ENCODE data around the gene ANP32A. TPM values are rescaled to one million over a fixed set of nuclear protein-coding genes. Genes with fewer than 3 reads are reported as not detected.

Gene ANP32A
- total and polyA plus RNA-seq, 4 experiments from 2014 or later: 52.7 to 134 (median 99.1) TPM

GRCh38 chr15:68795298-68795848 lies 25.3 kb downstream of the ANP32A start:
- Histone ChIP-seq H3K9me3 (ENCODE audit: control insufficient read depth in 1 of 2, low read length in 2 of 2) (no peaks in the 10 kb centered on the region), H3K4me1 (ENCODE audit: insufficient read depth, low read length) (peaks cover 100% of the 10 kb centered on the region), H3K4me3 (ENCODE audit: low read length in 2 of 2) (no peak overlapping the region), H3K27ac (ENCODE audit: low read depth, low read length) (peak overlapping the region; percentile 32), H3K27me3 (ENCODE audit: insufficient read depth, low read length) (no peaks in the 10 kb centered on the region), H3K36me3 (ENCODE audit: insufficient read depth, low read length) (no peaks in the 10 kb centered on the region)
- intact Hi-C loops (cut with micrococcal nuclease): loop anchor here (1.0 kb wide), 1 partner anchor 22 kb away; no protein-coding TSS in a partner anchor
- peak; percentile 57 to 82 (median 62) for DNase-seq
- Mint-ChIP-seq H3K27me3 (no peaks in the 10 kb centered on the region), H3K4me1 (peaks cover 71 to 99% (median 89%) of the 10 kb centered on the region in 4 donors), H3K36me3 (peaks cover 3 to 23% of the 10 kb centered on the region in 2 donors), H3K4me3 (peak overlapping the region; percentile 2 to 80 (median 70)), H3K9me3 (peaks cover 0 to 1% (median 0%) of the 10 kb centered on the region in 8 donors), H3K27ac (peak overlapping the region; percentile 73 to 91 (median 85))
- ChIA-PET CTCF (ENCODE audit: partially characterized antibody) (interaction anchor here (0.7 to 3.0 kb wide), 8 partner anchors 9 to 245 kb away, joined by 3 to 27 read pairs (median 7); no protein-coding TSS in a partner anchor), POLR2A (ENCODE audit: partially characterized antibody) (interaction anchor here (0.6 to 6.0 kb wide), 5 partner anchors 11 to 42 kb away, joined by 3 to 92 read pairs (median 3); partner anchors contain the start of gene ANP32A)

- Histone ChIP-seq H3K27ac (ENCODE audit: low read depth, low read length) (peak overlapping the region; percentile 22), H3K36me3 (ENCODE audit: insufficient read depth, low read length) (no peaks in the 10 kb centered on the region), H3K4me3 (ENCODE audit: low read length in 2 of 2) (no peak overlapping the region), H3K9me3 (ENCODE audit: control insufficient read depth in 1 of 2, low read length in 2 of 2) (no peaks in the 10 kb centered on the region), H3K4me1 (ENCODE audit: insufficient read depth, low read length) (peaks cover 99% of the 10 kb centered on the region), H3K27me3 (ENCODE audit: insufficient read depth, low read length) (no peaks in the 10 kb centered on the region)
- H3K9me3 Mint-ChIP-seq: peaks cover 0 to 1% (median 0%) of the 10 kb centered on the region in 8 donors
- H3K4me3 Mint-ChIP-seq: peak overlapping the region; percentile 65 to 80 (median 74)
- H3K27ac Mint-ChIP-seq: peak overlapping the region; percentile 73 to 91 (median 85)
- intact Hi-C loops (cut with micrococcal nuclease): loop anchor here (1.0 kb wide), 1 partner anchor 22 kb away; no protein-coding TSS in a partner anchor
- H3K36me3 Mint-ChIP-seq: peaks cover 3 to 20% of the 10 kb centered on the region in 2 donors
- CTCF ChIA-PET (ENCODE audit: partially characterized antibody): interaction anchor here (0.7 to 3.0 kb wide), 8 partner anchors 10 to 245 kb away, joined by 3 to 27 read pairs (median 7); no protein-coding TSS in a partner anchor
- H3K4me1 Mint-ChIP-seq: peaks cover 67 to 99% (median 87%) of the 10 kb centered on the region in 4 donors
- POLR2A ChIA-PET (ENCODE audit: partially characterized antibody): interaction anchor here (0.6 to 6.0 kb wide), 6 partner anchors 11 to 42 kb away, joined by 3 to 92 read pairs (median 3); partner anchors contain the start of gene ANP32A
- H3K27me3 Mint-ChIP-seq: no peaks in the 10 kb centered on the region
- DNase-seq: no peak
These were observed 25.8 kb downstream of the ANP32A start for GRCh38 chr15:68794863-68795262.

GRCh38 chr15:68794307-68794706 lies 26.4 kb downstream of the ANP32A start:
- no peak for DNase-seq
- peak overlapping the region; percentile 22 for H3K27ac ChIP-seq (ENCODE audit: low read depth, low read length)
- H3K36me3 ChIP-seq (ENCODE audit: insufficient read depth, low read length): no peaks in the 10 kb centered on the region
- H3K4me1 ChIP-seq (ENCODE audit: insufficient read depth, low read length): peaks cover 98% of the 10 kb centered on the region
- intact Hi-C loops (cut with micrococcal nuclease): no loop called here
- no peaks in the 10 kb centered on the region for H3K9me3 ChIP-seq (ENCODE audit: control insufficient read depth in 1 of 2, low read length in 2 of 2)
- Mint-ChIP-seq H3K9me3 (peaks cover 0 to 1% (median 0%) of the 10 kb centered on the region in 8 donors), H3K27me3 (no peaks in the 10 kb centered on the region), H3K36me3 (peaks cover 5 to 20% of the 10 kb centered on the region in 2 donors), H3K4me3 (peak overlapping the region in 4 of 8 donors; percentile 72 to 80 (median 76)), H3K4me1 (peaks cover 62 to 99% (median 85%) of the 10 kb centered on the region in 4 donors), H3K27ac (peak overlapping the region; percentile 61 to 91 (median 84))
- CTCF ChIA-PET (ENCODE audit: partially characterized antibody): interaction anchor here (0.8 to 3.0 kb wide), 6 partner anchors 9 to 244 kb away, joined by 4 to 27 read pairs (median 10); no protein-coding TSS in a partner anchor
- H3K27me3 ChIP-seq (ENCODE audit: insufficient read depth, low read length): no peaks in the 10 kb centered on the region
- POLR2A ChIA-PET (ENCODE audit: partially characterized antibody): interaction anchor here (0.6 to 6.0 kb wide), 4 partner anchors 10 to 41 kb away, joined by 3 to 92 read pairs (median 4); partner anchors contain the start of gene ANP32A
- no peak overlapping the region for H3K4me3 ChIP-seq (ENCODE audit: low read length in 2 of 2)

GRCh38 chr15:68793776-68794175 lies 26.9 kb downstream of the ANP32A start:
- POLR2A ChIA-PET (ENCODE audit: partially characterized antibody): interaction anchor here (1.5 to 6.0 kb wide), 2 partner anchors 10 to 24 kb away, joined by 5 to 92 read pairs; partner anchors contain the start of gene ANP32A
- H3K36me3 Mint-ChIP-seq: peaks cover 8 to 17% of the 10 kb centered on the region in 2 donors
- no peak overlapping the region for H3K27ac ChIP-seq (ENCODE audit: low read depth, low read length)

GRCh38 chr15:68792901-68793766 lies 27.6 kb downstream of the ANP32A start:
- ChIA-PET CTCF (ENCODE audit: partially characterized antibody) (interaction anchor here (1.6 to 3.0 kb wide), 3 partner anchors 8 to 83 kb away, joined by 4 to 27 read pairs (median 12); no protein-coding TSS in a partner anchor), POLR2A (ENCODE audit: partially characterized antibody) (interaction anchor here (6.0 kb wide), 1 partner anchor 25 kb away, joined by 92 read pairs; the partner anchor contains the start of gene ANP32A)
- no peaks in the 10 kb centered on the region for H3K27me3 Mint-ChIP-seq
- H3K36me3 Mint-ChIP-seq: peaks cover 8 to 21% of the 10 kb centered on the region in 2 donors
- intact Hi-C loops (cut with micrococcal nuclease): no loop called here
- no peak for DNase-seq
- H3K9me3 Mint-ChIP-seq: peaks cover 0 to 1% (median 0%) of the 10 kb centered on the region in 8 donors
- no peak overlapping the region for H3K27ac ChIP-seq (ENCODE audit: low read depth, low read length)
- peak overlapping the region; percentile 2 to 97 (median 86) for H3K27ac Mint-ChIP-seq
- H3K36me3 ChIP-seq (ENCODE audit: insufficient read depth, low read length): no peaks in the 10 kb centered on the region
- H3K4me1 ChIP-seq (ENCODE audit: insufficient read depth, low read length): peaks cover 86% of the 10 kb centered on the region
- H3K4me3 Mint-ChIP-seq: peak overlapping the region in 6 of 8 donors; percentile 4 to 69 (median 32)
- H3K4me1 Mint-ChIP-seq: peaks cover 57 to 89% (median 76%) of the 10 kb centered on the region in 4 donors
- no peaks in the 10 kb centered on the region for H3K27me3 ChIP-seq (ENCODE audit: insufficient read depth, low read length)
- H3K4me3 ChIP-seq (ENCODE audit: low read length in 2 of 2): no peak overlapping the region
- H3K9me3 ChIP-seq (ENCODE audit: control insufficient read depth in 1 of 2, low read length in 2 of 2): no peaks in the 10 kb centered on the region

More at GRCh38 chr15:68793776-68794175, 26.9 kb downstream of the ANP32A start:
- CTCF ChIA-PET (ENCODE audit: partially characterized antibody): interaction anchor here (0.8 to 3.0 kb wide), 4 partner anchors 8 to 82 kb away, joined by 5 to 27 read pairs (median 13); no protein-coding TSS in a partner anchor
- no peak for DNase-seq
- H3K4me3 ChIP-seq (ENCODE audit: low read length in 2 of 2): no peak overlapping the region
- intact Hi-C loops (cut with micrococcal nuclease): no loop called here
- H3K36me3 ChIP-seq (ENCODE audit: insufficient read depth, low read length): no peaks in the 10 kb centered on the region
- Mint-ChIP-seq H3K4me3 (peak overlapping the region in 1 of 8 donors; percentile 75), H3K27me3 (no peaks in the 10 kb centered on the region), H3K27ac (peak overlapping the region in 2 of 7 donors; percentile 27 to 86), H3K4me1 (peaks cover 57 to 95% (median 81%) of the 10 kb centered on the region in 4 donors), H3K9me3 (peaks cover 0 to 1% (median 0%) of the 10 kb centered on the region in 8 donors)
- H3K27me3 ChIP-seq (ENCODE audit: insufficient read depth, low read length): no peaks in the 10 kb centered on the region
- H3K4me1 ChIP-seq (ENCODE audit: insufficient read depth, low read length): peaks cover 92% of the 10 kb centered on the region
- H3K9me3 ChIP-seq (ENCODE audit: control insufficient read depth in 1 of 2, low read length in 2 of 2): no peaks in the 10 kb centered on the region

GRCh38 chr15:68791431-68792283 lies 29.0 kb downstream of the ANP32A start:
- H3K9me3 ChIP-seq (ENCODE audit: control insufficient read depth in 1 of 2, low read length in 2 of 2): no peaks in the 10 kb centered on the region
- peak overlapping the region; percentile 3 to 70 (median 39) for H3K4me3 Mint-ChIP-seq
- peaks cover 71% of the 10 kb centered on the region for H3K4me1 ChIP-seq (ENCODE audit: insufficient read depth, low read length)
- H3K9me3 Mint-ChIP-seq: peaks cover 0 to 1% (median 0%) of the 10 kb centered on the region in 8 donors
- peak overlapping the region; percentile 86 to 97 (median 93) for H3K27ac Mint-ChIP-seq
- no peaks in the 10 kb centered on the region for H3K27me3 ChIP-seq (ENCODE audit: insufficient read depth, low read length)
- no peak overlapping the region for H3K4me3 ChIP-seq (ENCODE audit: low read length in 2 of 2)
- peak; percentile 43 to 87 (median 48) for DNase-seq
- CTCF ChIA-PET (ENCODE audit: partially characterized antibody): interaction anchor here (1.6 kb wide), 1 partner anchor 84 kb away, joined by 4 read pairs; no protein-coding TSS in a partner anchor
- intact Hi-C loops (cut with micrococcal nuclease): no loop called here
- peaks cover 10% of the 10 kb centered on the region for H3K36me3 ChIP-seq (ENCODE audit: insufficient read depth, low read length)
- POLR2A ChIA-PET (ENCODE audit: partially characterized antibody): interaction anchor here (0.7 to 6.0 kb wide), 2 partner anchors 26 to 1337 kb away, joined by 3 to 92 read pairs; partner anchors contain the start of gene ANP32A
- peaks cover 8 to 31% of the 10 kb centered on the region in 2 donors for H3K36me3 Mint-ChIP-seq
- H3K27me3 Mint-ChIP-seq: no peaks in the 10 kb centered on the region
- peaks cover 48 to 75% (median 64%) of the 10 kb centered on the region in 4 donors for H3K4me1 Mint-ChIP-seq
- H3K27ac ChIP-seq (ENCODE audit: low read depth, low read length): peak overlapping the region; percentile 53
